Measurements from ENCODE around the gene MSANTD2.

- TF ChIP-seq CTCF (conservative IDR thresholded peaks at IDR 0.05; ENCODE audit: low read depth, low read length) (no peak), EZH2 (IDR thresholded peaks at IDR 0.05; ENCODE audit: low read length, unreplicated experiment) (no peak)
Measured at GRCh38 chr11:124718801-124719200, 81.4 kb downstream of the MSANTD2 start.

Data from PC-3 (cell line).